Keratinocyte (primary cell): ENCODE measurements around the gene ZBTB8A. TPM values are rescaled to one million over a fixed set of nuclear protein-coding genes. Genes with fewer than 3 reads are reported as not detected.
"Not testable (repeated sequence)": the region's sequence is repeated elsewhere in the genome, so short reads cannot be mapped to it uniquely, and the experiment has no call there.

ENCODE experiments used
- DNase-seq: peaks from one replicate; pipeline ENCODE4 v3.0.0-alpha.2; 2011; ENCODE audit warnings: low read depth, missing footprints, low spot score
- FAIRE-seq: peaks from 2 replicates; lab custom pipeline; 2011; peaks lifted over from hg19 to GRCh38; lab: Jason Lieb, UNC
- H2AFZ ChIP-seq: 2 replicates; pipeline ENCODE4 v1.6.0; 2012; ENCODE audit warnings: low read length, control low read depth, inconsistent platforms; ENCODE audit not compliant: control insufficient read depth
- H3K27ac ChIP-seq: 2 replicates; pipeline ENCODE4 v1.5.1; 2011; ENCODE audit warnings: low read length; ENCODE audit not compliant: control insufficient read depth, insufficient read depth
- H3K27me3 ChIP-seq: 3 replicates; pipeline ENCODE4 v1.6.0; 2011; ENCODE audit warnings: low read length; ENCODE audit not compliant: control insufficient read depth, insufficient read depth; ENCODE audit errors: extremely low read depth
- H3K36me3 ChIP-seq, 2 experiments: 2 replicates in 1 of 2; 3 replicates in 1 of 2; pipeline ENCODE4 v1.5.1; 2011; ENCODE audit warnings: low read length in 2 of 2, mild to moderate bottlenecking in 1 of 2; ENCODE audit not compliant: control insufficient read depth in 2 of 2, insufficient read depth in 2 of 2; ENCODE audit errors: extremely low read depth in 1 of 2
- H3K4me1 ChIP-seq: 3 replicates; pipeline ENCODE4 v1.5.1; 2011; ENCODE audit warnings: low read length; ENCODE audit not compliant: control insufficient read depth, insufficient read depth; ENCODE audit errors: extremely low read depth
- H3K4me2 ChIP-seq: 3 replicates; pipeline ENCODE4 v1.6.0; 2011; ENCODE audit warnings: low read depth, low read length; ENCODE audit not compliant: control insufficient read depth, insufficient read depth; ENCODE audit errors: extremely low read depth
- H3K4me3 ChIP-seq, 3 experiments: fragments of 200-600 bp in 1 of 3; sonication (generic) in 1 of 3; 2 replicates in 2 of 3; 3 replicates in 1 of 3; pipeline ENCODE4 v1.5.1; 2011 to 2016; ENCODE audit warnings: low read length in 3 of 3, mild to moderate bottlenecking in 3 of 3, control low read depth in 2 of 3, inconsistent platforms in 1 of 3, low read depth in 1 of 3, mixed read lengths in 1 of 3, mixed run types in 1 of 3, moderate library complexity in 1 of 3; ENCODE audit not compliant: control insufficient read depth in 2 of 3, insufficient read depth in 2 of 3; ENCODE audit errors: extremely low read depth in 1 of 3
- H3K79me2 ChIP-seq: 2 replicates; pipeline ENCODE4 v1.6.0; 2012; ENCODE audit warnings: low read length; ENCODE audit not compliant: control insufficient read depth, insufficient read depth
- H3K9ac ChIP-seq: 3 replicates; pipeline ENCODE4 v1.6.0; 2011; ENCODE audit warnings: low read length; ENCODE audit not compliant: control insufficient read depth, insufficient read depth; ENCODE audit errors: extremely low read depth
- H3K9me1 ChIP-seq: 3 replicates; pipeline ENCODE4 v1.6.0; 2011; ENCODE audit warnings: low read length; ENCODE audit not compliant: control insufficient read depth, insufficient read depth; ENCODE audit errors: extremely low read depth
- H3K9me3 ChIP-seq: 2 replicates; pipeline ENCODE4 v1.5.1; 2012; ENCODE audit warnings: low read depth, low read length; ENCODE audit not compliant: control insufficient read depth
- H4K20me1 ChIP-seq: 3 replicates; pipeline ENCODE4 v1.6.0; 2011; ENCODE audit warnings: low read length; ENCODE audit not compliant: control insufficient read depth, insufficient read depth; ENCODE audit errors: extremely low read depth
- CTCF ChIP-seq, 3 experiments: IDR thresholded peaks in 1 of 3; conservative IDR thresholded peaks in 1 of 3; optimal IDR thresholded peaks in 1 of 3; 2 replicates in 2 of 3; 3 replicates in 1 of 3; pipeline versions ENCODE3 to v1.5.1; 2011; ENCODE audit warnings: low read length in 3 of 3, mild to moderate bottlenecking in 3 of 3, moderate library complexity in 2 of 3, control low read depth in 1 of 3, inconsistent platforms in 1 of 3; ENCODE audit not compliant: insufficient read depth in 2 of 3; ENCODE audit errors: extremely low read depth in 1 of 3
- EZH2 ChIP-seq: IDR thresholded peaks from one replicate; pipeline ENCODE4 v1.6.1; 2012; ENCODE audit warnings: inconsistent platforms, mild to moderate bottlenecking, low read length, moderate library complexity
- dilution Hi-C: fragments of 300-500 bp; cut with MboI; formaldehyde crosslinking; loops from one replicate; pipeline ENCODE4 v1.7.0; 2020; ENCODE audit warnings: low sequenced_read_pairs; ENCODE audit not compliant: extremely low pct_ligation_motif_present
- polyA plus RNA-seq, 5 experiments: library from polyadenylated mRNA; depleted of rRNA in 3 of 5; stranded (reverse) in 3 of 5; stranded (forward) in 1 of 5; unstranded in 1 of 5; fragments of >200 nt; gene quantifications; 1 replicate in 1 of 5; 2 replicates in 3 of 5; 3 replicates in 1 of 5; pipeline versions ENCODE4 v1.2.1 to v1.2.3, GENCODE V29; 2011 to 2012; ENCODE audit warnings: missing spikeins in 2 of 5, low read depth in 1 of 5, low replicate concordance in 1 of 5

Gene ZBTB8A
- polyA plus RNA-seq, 1 donor (not counting 4 experiments of a cell fraction or from before 2014, with no cell fraction given), result 5.3 TPM

GRCh38 chr1:32554288-32554687 is 15.1 kb downstream of the ZBTB8A start:
- Histone ChIP-seq H3K79me2 (no peaks in the 10 kb centered on the region), H3K27me3 (no peaks in the 10 kb centered on the region), H3K27ac (no peak overlapping the region), H3K4me1 (no peaks in the 10 kb centered on the region), H3K36me3 (peaks cover 0 to 7% of the 10 kb centered on the region in 2 experiments), H3K4me3 (no peak overlapping the region), H2AFZ (no peak overlapping the region), H4K20me1 (no peaks in the 10 kb centered on the region), H3K4me2 (no peak overlapping the region), H3K9ac (no peak overlapping the region), H3K9me1 (no peaks in the 10 kb centered on the region), H3K9me3 (no peaks in the 10 kb centered on the region)
- dilution Hi-C loops, result no loop called here
- TF ChIP-seq EZH2, result no peak
- TF ChIP-seq CTCF (optimal IDR thresholded peaks at IDR 0.05 in 1 of 3, IDR thresholded peaks at IDR 0.05 in 1 of 3, conservative IDR thresholded peaks at IDR 0.05 in 1 of 3; ENCODE audit: extremely low read depth in 1 of 3, insufficient read depth in 2 of 3, low read length in 3 of 3), result no peak
- DNase-seq (no peak), FAIRE-seq (no peak)

GRCh38 chr1:32557035-32557434 is 17.8 kb downstream of the ZBTB8A start:
- H3K27me3 ChIP-seq, H3K9me1 ChIP-seq, H3K4me2 ChIP-seq, H3K79me2 ChIP-seq, H3K9ac ChIP-seq, dilution Hi-C loops, H3K27ac ChIP-seq, FAIRE-seq, H3K4me3 ChIP-seq, H3K9me3 ChIP-seq, H2AFZ ChIP-seq, H3K36me3 ChIP-seq, DNase-seq, H4K20me1 ChIP-seq, H3K4me1 ChIP-seq: not testable (repeated sequence)

DNA sequence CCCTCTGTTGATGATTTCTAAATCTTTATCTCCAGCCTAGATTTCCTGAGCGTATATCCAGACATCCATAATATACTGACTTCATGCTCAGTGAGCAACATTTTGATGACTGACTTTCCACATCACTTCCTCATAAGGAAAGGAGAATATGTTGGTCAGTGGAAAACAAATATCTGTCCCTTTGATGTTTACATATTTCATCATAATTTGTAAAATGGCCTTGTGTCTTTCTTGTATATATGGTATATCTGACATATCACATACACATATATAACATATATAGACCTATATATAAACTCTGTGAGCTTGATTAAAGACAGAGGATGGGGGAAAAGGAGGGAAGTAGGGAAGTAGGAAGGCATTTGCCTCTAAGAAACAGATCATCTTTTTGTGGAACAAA is 18.6 kb downstream of the ZBTB8A start:
- dilution Hi-C loops, result no loop called here
- Histone ChIP-seq H3K27me3 (no peaks in the 10 kb centered on the region), H3K9ac (no peak overlapping the region), H3K4me2 (no peak overlapping the region), H4K20me1 (no peaks in the 10 kb centered on the region), H2AFZ (no peak overlapping the region), H3K4me1 (no peaks in the 10 kb centered on the region), H3K36me3 (peaks cover 2 to 7% of the 10 kb centered on the region in 2 experiments), H3K79me2 (no peaks in the 10 kb centered on the region), H3K9me3 (no peaks in the 10 kb centered on the region), H3K4me3 (no peak overlapping the region), H3K27ac (no peak overlapping the region), H3K9me1 (no peaks in the 10 kb centered on the region)
- DNase-seq (no peak), FAIRE-seq (no peak)
- no peak for TF ChIP-seq EZH2
- TF ChIP-seq CTCF (optimal IDR thresholded peaks at IDR 0.05 in 1 of 3, IDR thresholded peaks at IDR 0.05 in 1 of 3, conservative IDR thresholded peaks at IDR 0.05 in 1 of 3; ENCODE audit: extremely low read depth in 1 of 3, insufficient read depth in 2 of 3, low read length in 3 of 3), result no peak
